ENCODE measurements around the gene PRKAG3. TPM values are rescaled to one million over a fixed set of nuclear protein-coding genes. Genes with fewer than 3 reads are reported as not detected.
A peak's percentile ranks its signal among the peaks of the same experiment; 100 is the strongest.

The PRKAG3 gene
- total and polyA plus RNA-seq, 2 experiments from 2014 or later: not detected

GRCh38 chr2:218782528-218782844 is 49.1 kb downstream of the PRKAG3 start:
- H3K27me3 ChIP-seq (ENCODE audit: insufficient read depth): peaks cover 55% of the 10 kb centered on the region
- no peak overlapping the region for H3K27ac Mint-ChIP-seq

More at GRCh38 chr2:218782528-218782844, 49.1 kb downstream of the PRKAG3 start:
- peak; percentile 31 for ATAC-seq
- no peaks in the 10 kb centered on the region for H3K4me1 ChIP-seq (ENCODE audit: insufficient read depth)
- no peaks in the 10 kb centered on the region for H3K79me2 ChIP-seq (replicated peaks; ENCODE audit: insufficient read depth)
- H3K4me2 ChIP-seq: peak overlapping the region; percentile 98
- H3K4me1 Mint-ChIP-seq: peaks cover 13% of the 10 kb centered on the region
- DNase-seq (ENCODE audit: low spot score): peak; percentile 25
- peak overlapping the region; percentile 81 for H3K4me3 Mint-ChIP-seq
- H2AFZ ChIP-seq: peak overlapping the region; percentile 97
- peaks cover 5% of the 10 kb centered on the region for H3K9me3 Mint-ChIP-seq
- peak overlapping the region; percentile 81 for H3K4me3 ChIP-seq
- TF ChIP-seq EZH2 (IDR thresholded peaks at IDR 0.05; ENCODE audit: low read depth, unreplicated experiment) (peak; percentile 8), ZNF462 (CRISPR knock-in tag; IDR thresholded peaks at IDR 0.05) (no peak), ZNF331 (CRISPR knock-in tag; IDR thresholded peaks at IDR 0.05; ENCODE audit: low read depth) (no peak), EZH2phosphoT487 (IDR thresholded peaks at IDR 0.05; ENCODE audit: unreplicated experiment) (no peak), CREB1 (CRISPR knock-in tag; IDR thresholded peaks at IDR 0.05; ENCODE audit: low read depth) (no peak), ZNF114 (CRISPR knock-in tag; IDR thresholded peaks at IDR 0.05) (no peak), JUNB (IDR thresholded peaks at IDR 0.05; ENCODE audit: unreplicated experiment) (no peak)
- H3K36me3 ChIP-seq (ENCODE audit: insufficient read depth): no peaks in the 10 kb centered on the region
- H3F3A ChIP-seq (replicated peaks; ENCODE audit: low read depth): 0 out of 2 replicates have a peak, but pooled peaks cover 3% of the 10 kb centered on the region
- no peak overlapping the region for H3K27ac ChIP-seq (ENCODE audit: low read depth)
- H3K36me3 Mint-ChIP-seq (ENCODE audit: low read depth): peaks cover 3% of the 10 kb centered on the region; the same call in 2 of the 3 replicates
- peaks cover 28% of the 10 kb centered on the region for H3K27me3 Mint-ChIP-seq (ENCODE audit: insufficient read depth, low read depth, poor library complexity)
- H3K9me2 ChIP-seq (ENCODE audit: insufficient read depth): no peaks in the 10 kb centered on the region
- H4K20me1 ChIP-seq (replicated peaks; ENCODE audit: insufficient read depth): peaks cover 5% of the 10 kb centered on the region
